ENCODE results near the gene AVL9.
"Not testable (repeated sequence)": the region's sequence is repeated elsewhere in the genome, so short reads cannot be mapped to it uniquely, and the experiment has no call there.

AVL9 gene

DNA sequence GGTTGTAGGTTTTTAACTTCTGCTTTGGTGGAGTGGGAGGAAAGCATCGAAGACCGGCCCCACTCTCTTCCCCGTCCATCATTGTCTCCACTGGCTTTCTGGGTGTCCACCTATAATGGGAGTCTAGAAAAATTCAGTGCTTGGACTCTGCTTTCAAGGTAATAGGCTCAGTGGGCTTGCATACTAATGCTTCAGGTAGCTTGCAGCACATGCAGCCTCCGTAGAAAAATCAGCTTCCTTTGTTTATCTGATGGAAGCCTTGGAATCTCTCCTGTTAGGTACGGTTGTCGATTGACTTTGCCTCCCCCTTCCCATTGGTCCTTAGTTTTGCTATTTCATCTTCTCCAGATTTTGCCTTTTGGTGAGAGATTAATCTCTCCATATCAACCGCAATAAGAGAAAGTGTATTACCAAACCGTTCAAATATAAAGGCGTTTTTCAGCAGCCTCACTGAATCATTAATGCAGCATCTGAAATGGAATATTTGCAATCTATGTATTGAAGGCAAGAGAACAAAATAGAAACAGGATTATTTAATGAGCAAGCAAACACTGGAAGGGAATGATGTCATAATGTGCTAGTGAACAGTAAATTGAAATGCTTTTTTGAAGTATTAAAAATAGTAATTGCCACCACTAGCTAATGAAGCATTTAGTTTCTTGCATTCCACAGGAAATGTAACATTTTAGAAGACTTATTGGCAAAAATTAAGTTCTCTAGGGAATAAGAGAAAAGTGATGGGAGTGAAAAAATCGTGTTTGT is 944 bp downstream of the AVL9 start:
- no peak for DNase-seq

DNA sequence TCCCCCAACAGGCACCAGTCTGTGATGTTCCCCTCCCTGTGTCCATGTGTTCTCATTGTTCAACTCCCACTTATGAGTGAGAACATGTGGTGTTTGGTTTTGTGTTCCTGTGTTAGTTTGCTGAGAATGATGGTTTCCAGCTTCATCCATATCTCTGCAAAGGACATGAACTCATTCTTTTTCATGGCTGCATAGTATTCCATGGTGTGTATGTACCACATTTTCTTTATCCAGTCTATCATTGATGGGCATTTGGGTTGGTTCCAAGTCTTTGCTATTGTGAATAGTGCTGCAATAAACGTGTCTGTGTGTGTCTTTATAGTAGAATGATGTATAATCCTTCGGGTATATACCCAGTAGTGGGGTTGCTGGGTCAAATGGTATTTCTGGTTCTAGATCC is 4.5 kb downstream of the AVL9 start:
- DNase-seq, result not testable (repeated sequence)

DNA sequence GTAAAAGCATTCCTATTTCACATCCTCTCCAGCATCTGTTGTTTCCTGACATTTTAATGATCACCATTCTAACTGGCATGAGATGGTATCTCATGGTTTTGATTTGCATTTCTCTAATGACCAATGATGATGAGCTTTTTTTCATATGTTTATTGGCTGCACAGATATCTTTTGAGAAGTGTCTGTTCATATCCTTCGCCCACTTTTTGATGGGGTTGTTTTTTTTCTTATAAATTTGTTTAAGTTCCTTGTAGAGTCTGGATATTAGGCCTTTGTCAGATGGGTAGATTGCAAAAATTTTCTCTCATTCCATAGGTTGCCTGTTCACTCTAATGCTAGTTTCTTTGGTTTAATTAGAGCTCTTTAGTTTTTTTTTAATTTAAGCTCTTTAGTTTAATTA is 4.9 kb downstream of the AVL9 start:
- DNase-seq, result not testable (repeated sequence)

DNA sequence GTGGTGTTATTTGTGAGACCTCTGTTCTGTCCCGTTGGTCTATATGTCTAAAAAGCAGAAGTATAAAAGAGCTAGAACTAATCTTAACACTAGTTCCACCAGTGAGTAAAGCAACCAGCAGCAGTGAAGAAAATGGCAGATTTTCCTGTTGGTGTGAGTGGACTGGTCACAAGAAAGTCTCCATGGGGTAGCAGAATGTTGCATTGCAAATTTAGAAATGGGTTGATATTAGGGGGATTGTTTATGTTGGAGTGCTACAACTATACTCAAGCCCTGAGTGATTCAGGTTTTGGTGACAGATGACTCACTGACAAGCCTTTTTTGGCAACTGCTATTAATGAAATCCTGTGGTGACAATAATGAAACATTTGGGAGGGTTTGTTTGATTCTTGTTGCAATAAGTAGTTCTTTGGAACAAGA is 5.6 kb downstream of the AVL9 start:
- no peak for DNase-seq

DNA sequence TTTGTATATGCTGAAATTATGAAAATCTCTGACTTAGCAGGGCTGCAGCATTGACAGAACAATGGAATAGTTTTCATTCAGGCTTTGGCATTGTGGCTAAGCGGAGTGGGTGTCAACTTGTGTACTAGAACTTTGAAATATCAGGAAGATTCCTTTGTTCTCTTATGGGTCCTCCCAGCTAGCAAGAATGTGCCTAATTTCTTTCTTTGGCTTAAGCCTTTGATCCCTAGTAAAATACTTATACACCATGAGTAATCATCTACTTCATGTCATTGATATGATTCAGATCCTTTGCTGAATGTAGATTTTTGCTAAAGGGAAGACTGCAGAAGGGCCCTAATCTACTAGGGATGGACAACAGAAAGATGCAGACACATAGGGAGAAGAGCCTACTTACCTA is 6.2 kb downstream of the AVL9 start:
- DNase-seq, result no peak

DNA sequence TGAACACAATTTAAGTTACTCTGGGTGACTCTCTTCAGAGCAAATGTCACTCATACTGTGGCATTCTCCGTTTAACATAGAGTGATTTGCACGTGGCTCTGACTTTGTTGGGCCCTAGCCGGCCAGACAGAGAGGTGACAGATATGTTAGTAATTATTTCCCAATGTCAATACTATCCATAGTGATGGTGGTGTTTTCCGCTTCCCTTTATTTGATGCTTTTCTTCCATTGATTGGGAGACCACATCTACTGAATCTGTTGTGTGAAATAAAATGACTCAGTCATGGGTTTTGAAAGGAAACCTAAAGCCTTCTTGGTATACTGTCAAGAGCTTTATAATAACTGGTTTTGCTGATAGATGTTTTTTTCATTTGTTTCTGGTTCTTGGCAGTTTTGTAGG is 7.4 kb downstream of the AVL9 start:
- DNase-seq, result no peak

DNA sequence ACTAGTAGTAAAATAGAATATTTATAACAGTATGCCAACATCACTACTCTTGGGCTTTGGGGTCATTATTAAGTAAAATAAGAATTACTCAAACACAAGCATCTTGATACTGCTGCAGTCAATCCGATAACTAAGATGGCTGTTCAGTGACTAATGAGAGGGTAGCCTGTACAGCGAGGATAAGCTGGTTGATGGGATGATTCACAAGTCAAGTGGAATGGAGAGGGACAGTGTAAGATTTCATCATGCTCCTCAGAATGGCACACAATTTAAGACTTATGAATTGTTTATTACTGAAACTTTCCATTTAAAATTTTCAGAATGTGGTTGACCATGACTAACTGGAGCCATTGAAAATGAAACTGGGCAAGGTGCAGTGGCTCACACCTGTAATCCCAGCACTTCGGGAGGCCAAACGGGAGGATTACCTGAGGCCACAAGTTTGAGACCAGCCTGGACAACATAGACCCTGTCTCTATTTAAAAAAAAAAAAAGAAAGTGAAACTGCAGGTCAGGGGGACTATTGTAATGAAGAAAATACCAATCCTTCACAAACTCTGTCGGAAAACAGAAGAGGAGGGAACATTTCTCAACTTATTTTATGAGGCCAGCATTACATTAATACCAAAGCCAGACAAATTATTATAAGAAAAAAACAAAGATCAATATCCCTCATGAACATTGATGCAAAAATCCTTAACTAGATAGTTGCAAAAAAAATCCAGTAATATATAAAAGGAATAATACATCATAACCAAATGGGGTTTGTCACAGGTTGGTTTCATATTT is 11.2 kb downstream of the AVL9 start:
- DNase-seq, result no peak

DNA sequence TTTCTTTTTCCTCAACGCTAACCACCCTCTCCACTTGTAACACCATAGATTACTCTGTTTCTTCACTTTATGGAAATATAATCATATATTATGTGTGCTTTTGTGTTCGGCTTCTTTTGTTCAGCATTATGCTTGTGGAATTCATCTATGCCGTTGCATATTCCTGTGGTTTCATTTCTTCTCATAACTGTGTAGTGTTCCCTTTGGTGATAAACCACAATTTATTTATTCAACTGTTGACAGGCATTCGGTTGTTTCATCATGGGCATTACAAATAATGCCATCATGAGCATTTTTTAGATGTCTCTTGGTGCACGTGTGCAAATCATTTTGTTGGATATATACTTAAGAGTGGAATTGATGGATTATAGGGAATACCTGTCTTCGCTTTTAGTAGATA is 12.1 kb downstream of the AVL9 start:
- DNase-seq, result no peak

DNA sequence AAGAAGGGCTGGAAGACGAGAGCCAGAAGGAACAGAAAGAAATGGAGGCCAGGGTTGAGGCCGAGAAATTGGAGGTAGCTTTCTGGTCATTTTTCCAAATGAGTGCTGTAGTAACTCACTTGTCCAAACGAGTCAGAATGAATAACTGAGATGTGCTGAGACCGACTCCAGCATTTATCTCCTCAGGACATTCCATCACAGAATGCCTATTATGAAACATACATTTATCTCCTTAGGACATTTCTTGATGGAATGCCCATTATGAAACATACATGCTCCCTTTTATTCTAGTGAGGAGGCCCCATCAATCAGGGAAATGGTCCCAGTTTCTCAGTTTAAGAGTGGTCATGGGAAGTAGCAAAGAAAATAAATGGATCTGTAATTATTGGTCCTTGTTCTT is 16.5 kb downstream of the AVL9 start:
- DNase-seq, result no peak

DNA sequence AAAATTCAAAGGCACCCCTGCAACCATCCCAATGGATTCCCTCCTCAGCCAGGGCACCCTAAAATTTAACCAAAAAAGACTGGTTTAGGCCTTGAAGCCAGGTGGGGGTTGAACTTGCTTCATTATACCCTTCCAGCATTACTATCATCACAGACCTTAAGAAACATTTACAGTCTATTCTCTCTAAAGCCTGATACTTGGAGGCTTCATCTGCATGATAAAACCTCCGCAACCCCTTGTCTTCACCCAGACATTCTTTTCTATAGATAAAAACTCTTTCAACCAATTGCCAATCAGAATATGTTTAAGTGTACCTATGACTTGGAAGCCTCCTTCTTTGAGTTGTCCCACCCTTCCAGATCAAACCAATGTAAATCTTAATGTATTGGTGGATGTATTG is 17.9 kb downstream of the AVL9 start:
- DNase-seq, result no peak

DNA sequence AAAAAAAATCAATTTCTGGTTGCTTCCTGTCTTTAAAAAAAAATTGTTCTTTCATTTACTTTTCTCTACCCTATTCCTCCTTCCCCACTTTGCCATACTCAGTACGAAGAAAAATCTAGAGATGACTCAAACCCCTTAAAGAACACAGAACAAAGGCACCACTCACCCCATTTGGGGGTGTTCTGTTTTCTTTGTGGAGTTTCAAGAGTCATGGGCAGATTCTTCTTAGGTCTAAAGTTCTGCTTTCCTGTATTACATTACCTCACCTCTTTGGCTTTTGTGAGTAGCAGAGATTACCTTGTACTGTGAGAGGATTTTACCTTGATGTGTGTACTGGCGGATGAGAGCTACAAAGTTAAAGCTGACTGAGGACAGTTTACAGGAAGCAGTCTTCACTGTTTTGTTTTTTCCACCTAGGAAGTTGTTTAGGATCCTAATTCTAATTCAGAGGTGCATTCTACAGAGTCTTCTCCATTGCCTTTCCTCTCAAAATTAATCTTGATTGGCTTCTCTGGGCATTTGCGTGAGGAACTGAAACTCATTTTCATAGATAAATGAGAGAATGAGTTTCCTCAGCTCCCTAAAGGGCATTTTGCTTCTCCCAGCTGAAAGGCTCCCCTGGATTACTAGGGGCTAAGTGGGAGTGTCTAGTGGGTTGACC is 20.7 kb downstream of the AVL9 start:
- no peak for DNase-seq

DNA sequence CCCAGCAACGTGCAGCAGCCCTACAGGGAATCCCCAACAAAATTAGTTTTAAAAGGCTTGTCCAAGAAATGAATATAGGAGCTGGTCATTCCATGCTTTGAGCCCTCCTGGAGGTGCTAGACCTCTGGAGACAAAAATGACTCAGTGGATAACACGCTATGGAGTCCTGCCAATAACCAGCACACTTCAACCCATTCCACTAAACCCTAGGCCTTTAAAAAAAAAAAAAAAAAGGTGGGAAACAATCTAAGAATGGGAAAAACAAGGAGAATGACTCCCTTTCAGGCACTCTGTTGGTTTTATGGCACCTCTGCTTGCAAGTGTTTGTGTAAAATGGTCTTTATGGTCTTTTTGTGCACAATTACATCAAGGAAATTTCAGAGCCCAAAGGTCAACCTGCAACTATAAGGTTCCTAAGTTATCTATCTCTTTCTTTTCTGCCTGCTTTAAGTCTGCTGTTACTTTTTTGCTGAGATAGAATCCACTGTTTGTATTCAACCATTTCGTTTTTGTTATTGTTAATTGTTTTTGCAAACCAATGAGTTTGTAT is 21.3 kb downstream of the AVL9 start:
- DNase-seq, result no peak

DNA sequence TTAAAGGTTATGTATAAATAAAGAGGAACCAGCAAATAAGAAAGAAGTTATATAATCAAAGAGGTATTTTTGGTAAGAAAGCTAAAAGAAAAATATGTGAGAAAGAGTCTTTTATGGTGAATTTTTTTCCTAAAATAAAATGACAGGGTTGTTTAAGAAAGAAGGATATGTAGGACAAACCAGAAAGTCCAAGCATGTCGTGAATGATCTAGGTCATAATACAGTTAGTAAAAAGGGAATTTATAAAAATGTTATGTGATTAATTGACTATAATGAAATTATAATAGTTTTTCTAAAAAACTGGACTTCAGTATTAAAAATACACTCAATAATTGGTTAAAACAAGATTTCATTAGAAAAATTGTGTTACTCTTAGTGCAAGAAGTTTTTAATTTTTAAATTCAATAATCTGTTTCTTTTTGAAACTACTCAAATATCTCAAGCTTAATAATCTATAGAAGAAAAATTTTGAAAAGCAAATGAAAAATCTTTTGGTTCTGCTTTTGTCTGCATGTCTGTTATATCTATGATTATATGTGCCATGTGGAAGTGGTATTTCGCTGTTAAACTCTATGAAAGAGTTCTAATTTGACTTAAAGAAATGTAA is 23.3 kb downstream of the AVL9 start:
- DNase-seq, result no peak

DNA sequence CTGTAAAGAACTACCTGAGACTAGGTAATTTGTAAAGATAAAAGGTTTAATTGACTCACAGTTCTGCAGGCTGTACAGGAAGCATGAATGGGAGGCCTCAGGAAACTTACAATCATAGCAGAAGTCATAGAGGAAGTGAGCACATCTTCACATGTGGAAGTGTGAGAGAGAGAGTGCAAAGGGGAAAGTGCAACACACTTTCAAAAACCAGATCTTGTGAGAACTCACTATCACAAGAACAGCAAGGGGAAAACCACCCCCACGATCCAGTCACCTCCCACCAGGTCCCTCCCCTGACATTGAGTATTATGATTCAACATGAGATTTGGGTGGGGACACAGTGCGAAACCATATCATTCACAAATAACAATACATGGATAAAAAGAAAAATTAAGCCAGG is 24.5 kb downstream of the AVL9 start:
- DNase-seq, result no peak

DNA sequence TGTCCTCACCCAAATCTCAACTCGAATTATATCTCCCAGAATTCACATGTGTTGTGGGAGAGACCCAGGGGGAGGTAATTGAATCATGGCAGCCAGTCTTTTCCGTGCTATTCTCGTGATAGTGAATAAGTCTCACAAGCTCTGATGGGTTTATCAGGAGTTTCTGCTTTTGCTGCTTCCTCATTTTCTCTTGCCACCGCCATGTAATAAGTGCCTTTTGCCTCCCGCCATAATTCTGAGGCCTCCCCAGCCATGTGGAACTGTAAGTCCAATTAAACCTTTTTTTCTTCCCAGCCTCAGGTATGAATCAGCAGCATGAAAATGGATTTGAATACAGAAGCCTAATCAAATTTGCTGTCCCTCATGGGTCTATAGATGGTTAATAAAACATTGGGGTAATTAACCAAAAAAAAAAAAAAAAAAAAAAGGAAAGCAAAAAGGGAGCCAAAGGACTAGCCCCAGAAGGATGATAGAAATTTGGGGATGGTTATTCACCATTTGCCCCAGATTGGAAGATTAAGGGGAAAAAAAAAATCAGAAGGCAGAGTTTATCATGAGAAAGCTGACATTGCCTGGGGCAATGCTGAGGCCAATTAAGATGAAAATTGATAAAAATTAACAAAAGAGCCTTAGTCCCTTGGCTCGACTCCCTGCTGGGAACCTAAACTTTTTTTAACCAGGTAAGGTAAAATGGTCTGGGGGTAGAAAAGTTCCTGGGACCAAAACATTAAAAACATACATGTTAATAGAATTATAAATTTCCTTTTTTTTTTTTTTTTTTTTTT is 27.6 kb downstream of the AVL9 start:
- no peak for DNase-seq

DNA sequence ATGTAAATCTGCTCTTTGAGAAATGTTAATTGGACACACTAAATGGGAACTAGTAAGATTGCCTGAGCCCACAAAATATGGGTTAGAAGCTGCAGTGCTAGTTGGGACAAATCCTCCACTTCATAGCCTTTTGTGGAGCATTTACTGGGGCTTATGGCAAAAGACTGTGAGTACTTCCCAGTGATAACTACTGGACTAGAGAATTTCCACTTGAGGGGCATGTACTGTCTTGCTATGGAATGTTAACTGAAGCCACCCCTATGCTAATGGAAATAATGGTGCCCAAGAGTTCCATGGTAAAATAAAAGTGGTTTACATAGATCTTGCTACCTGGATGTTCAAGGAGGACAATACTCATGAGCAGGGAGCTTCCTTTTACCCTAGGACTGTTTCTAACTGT is 29.3 kb downstream of the AVL9 start:
- no peak for DNase-seq

DNA sequence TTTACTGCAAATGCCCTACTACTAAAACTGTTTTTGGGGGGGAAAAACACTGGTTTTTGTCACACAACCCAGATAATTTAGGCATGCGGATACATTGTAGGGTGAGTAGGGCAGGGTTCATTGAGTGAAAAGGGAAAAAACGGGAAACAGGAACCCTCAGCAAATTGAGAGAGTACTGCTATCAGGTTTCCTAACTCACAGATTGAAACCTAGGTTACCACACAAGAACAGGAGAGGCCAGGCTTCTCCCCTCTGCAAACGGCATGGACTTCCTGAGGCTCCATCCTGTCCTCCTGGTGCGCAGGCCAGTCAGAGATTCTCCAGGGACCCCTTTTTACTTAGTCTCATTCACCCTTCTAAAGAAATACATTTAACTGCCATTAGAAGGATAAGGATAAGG is 30.6 kb downstream of the AVL9 start:
- DNase-seq, result no peak

DNA sequence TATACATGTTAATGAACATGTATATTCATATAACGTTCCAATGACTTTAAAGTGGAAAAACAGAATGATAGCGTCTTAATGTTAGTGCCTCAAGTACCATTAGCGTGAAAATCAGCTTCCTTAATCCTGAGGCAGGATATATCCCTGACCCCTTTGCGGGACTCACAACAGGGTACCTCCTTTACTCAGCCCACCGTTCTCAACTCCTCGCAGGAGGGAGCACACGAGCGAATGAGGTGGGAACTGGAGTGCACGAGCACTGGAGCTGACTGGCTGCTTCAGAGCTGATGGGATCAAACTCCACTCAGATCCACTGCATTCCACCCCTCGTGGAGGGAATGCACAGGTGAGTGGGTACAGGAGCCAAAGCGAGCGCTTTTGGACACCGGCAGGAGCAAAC is 36.1 kb downstream of the AVL9 start:
- DNase-seq, result no peak

DNA sequence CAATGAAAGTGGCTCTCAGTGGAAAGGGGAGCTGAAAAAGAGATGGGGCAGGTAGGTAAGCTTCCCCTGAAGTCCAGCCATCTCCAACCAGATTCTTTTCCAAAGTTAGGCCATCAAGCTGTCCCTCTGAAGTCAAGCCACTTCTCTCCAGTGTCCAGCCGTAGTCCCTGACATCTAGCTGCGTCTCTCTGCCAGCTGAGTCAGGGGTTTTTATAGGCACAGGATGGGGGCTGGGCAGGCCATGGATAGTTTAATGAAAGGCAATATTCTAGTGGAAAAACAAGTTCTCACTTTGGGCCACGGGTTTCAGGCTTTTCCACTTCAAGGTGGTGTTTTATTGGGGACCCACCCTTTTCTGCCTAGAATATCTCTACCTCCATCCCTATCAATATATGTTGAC is 36.8 kb downstream of the AVL9 start:
- DNase-seq, result no peak

DNA sequence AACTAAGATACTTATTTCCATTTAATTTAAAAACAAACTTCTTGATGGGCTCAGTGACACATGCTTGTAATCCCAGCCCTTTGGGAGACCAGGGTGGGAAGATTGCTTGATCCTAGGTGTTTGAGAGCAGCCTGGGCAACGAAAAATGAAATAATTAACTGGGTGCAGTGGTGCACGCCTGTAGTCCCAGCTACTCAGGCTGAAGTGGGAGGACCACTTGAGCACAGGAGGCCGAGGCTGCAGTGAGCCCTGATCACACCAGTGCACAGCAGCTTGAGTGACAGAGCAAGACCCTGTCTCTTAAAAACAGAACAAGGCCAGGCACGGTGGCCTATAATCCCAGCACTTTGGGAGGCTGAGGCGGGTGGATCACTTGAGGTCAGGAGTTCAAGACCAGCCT is 37.4 kb downstream of the AVL9 start:
- DNase-seq, result no peak

DNA sequence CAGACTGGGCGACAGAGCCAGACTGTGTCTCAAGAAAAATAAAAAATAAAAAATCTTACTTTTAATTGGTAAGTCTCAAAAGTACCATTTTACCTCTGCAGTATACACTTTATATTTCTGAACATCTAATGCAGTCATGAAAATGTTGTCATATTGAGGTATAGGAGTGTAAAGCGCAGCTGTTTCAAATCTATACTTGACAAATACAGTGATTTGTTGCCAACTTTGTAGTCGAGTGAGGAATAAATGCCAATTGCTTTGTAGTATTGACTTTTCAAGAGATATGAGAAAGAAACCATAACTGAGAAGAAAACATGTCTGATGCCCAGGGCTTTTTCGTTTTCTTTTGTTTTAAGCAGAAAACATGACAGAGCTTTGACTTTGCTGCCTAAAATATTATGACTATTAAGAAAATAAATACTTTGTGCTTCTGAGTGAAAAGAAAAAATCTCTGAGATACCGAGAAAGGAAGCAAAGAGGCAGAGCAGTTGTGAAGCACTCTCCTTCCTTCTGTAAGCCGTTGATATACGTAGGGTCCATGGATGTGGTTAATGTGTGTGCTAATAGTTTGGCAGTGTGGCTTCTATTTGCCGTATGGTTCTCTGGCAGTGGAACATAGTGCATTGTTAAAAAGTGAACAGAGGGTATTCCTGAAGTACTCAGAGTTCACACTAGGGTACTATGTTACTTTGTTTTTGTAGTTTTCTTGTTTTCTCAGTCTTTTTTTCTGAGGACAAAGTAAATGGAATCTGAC is 38.2 kb downstream of the AVL9 start:
- no peak for DNase-seq
